Endothelial cell of umbilical vein (primary cell): ENCODE data around the gene SV2A. TPM values are rescaled to one million over a fixed set of nuclear protein-coding genes. Genes with fewer than 3 reads are reported as not detected.

ENCODE experiments used
- BruUV-seq: library from RNA; stranded (reverse); fragments of 400-500 nt; replicated peaks from 2 replicates; lab custom pipeline; 2021; lab: Mats Ljungman, UMichigan
- CTCF ChIA-PET: fragments of 300-600, 350-600 bp; sonication (Branson Sonifier 250); formaldehyde crosslinking; loops from one replicate; lab custom pipeline; 2021; ENCODE audit warnings: antibody characterized with exemption, inconsistent platforms; lab: Charles Lee
- POLR2A ChIA-PET: fragments of 300-600, 350-600 bp; sonication (Branson Sonifier 250); formaldehyde crosslinking; loops from one replicate; lab custom pipeline; 2021; ENCODE audit warnings: antibody characterized with exemption, inconsistent platforms; lab: Charles Lee
- DNase-seq: peaks from one replicate; pipeline ENCODE4 v3.0.0-alpha.2; 2011; ENCODE audit warnings: low read depth, low spot score
- FAIRE-seq: peaks from 2 replicates; lab custom pipeline; 2011; peaks lifted over from hg19 to GRCh38; lab: Jason Lieb, UNC
- H2AFZ ChIP-seq: 2 replicates; pipeline ENCODE4 v1.6.0; 2012; ENCODE audit warnings: low read depth, low read length, control low read depth, inconsistent platforms
- H3K27ac ChIP-seq: 2 replicates; pipeline ENCODE4 v1.5.1; 2011; ENCODE audit warnings: low read depth, mild to moderate bottlenecking, control low read depth, low read length, moderate library complexity; ENCODE audit not compliant: insufficient read depth
- H3K27me3 ChIP-seq, 2 experiments: 2 replicates each; pipeline versions ENCODE4 v1.6.0 to v1.6.1; 2011; ENCODE audit warnings: low read length in 2 of 2, mixed read lengths in 1 of 2; ENCODE audit not compliant: control insufficient read depth in 2 of 2, insufficient read depth in 2 of 2
- H3K36me3 ChIP-seq, 2 experiments: 2 replicates in 1 of 2; 3 replicates in 1 of 2; pipeline ENCODE4 v1.5.1; 2011; ENCODE audit warnings: low read length in 2 of 2, mild to moderate bottlenecking in 1 of 2, moderate library complexity in 1 of 2; ENCODE audit not compliant: control insufficient read depth in 2 of 2, insufficient read depth in 2 of 2; ENCODE audit errors: extremely low read depth in 1 of 2
- H3K4me1 ChIP-seq: 3 replicates; pipeline ENCODE4 v1.5.1; 2011; ENCODE audit warnings: mild to moderate bottlenecking, low read length; ENCODE audit not compliant: control insufficient read depth, insufficient read depth; ENCODE audit errors: extremely low read depth
- H3K4me2 ChIP-seq: 2 replicates; pipeline ENCODE4 v1.6.1; 2011; ENCODE audit warnings: low read length, control low read depth, mixed read lengths; ENCODE audit not compliant: insufficient read depth
- H3K4me3 ChIP-seq, 3 experiments: fragments of 200-600 bp in 1 of 3; sonication (generic), shearing (Covaris generic) in 1 of 3; replicated peaks in 1 of 3; 2 replicates each; pipeline ENCODE4 v1.5.1; 2011 to 2016; ENCODE audit warnings: control low read depth in 3 of 3, low read length in 3 of 3, mild to moderate bottlenecking in 2 of 3, inconsistent platforms in 1 of 3, low read depth in 1 of 3, moderate library complexity in 1 of 3; ENCODE audit not compliant: insufficient read depth in 1 of 3
- H3K79me2 ChIP-seq: 2 replicates; pipeline ENCODE4 v1.6.0; 2012; ENCODE audit warnings: low read length, inconsistent platforms; ENCODE audit not compliant: control insufficient read depth, insufficient read depth
- H3K9ac ChIP-seq: replicated peaks from 2 replicates; pipeline ENCODE3; 2011; ENCODE audit warnings: low read length, control low read depth; ENCODE audit not compliant: insufficient read depth; ENCODE audit errors: extremely low read depth
- H3K9me1 ChIP-seq: replicated peaks from 3 replicates; pipeline ENCODE4 v1.6.0; 2011; ENCODE audit warnings: mild to moderate bottlenecking, low read length; ENCODE audit not compliant: control insufficient read depth, insufficient read depth; ENCODE audit errors: extremely low read depth
- H3K9me3 ChIP-seq: replicated peaks from 2 replicates; pipeline ENCODE4 v1.5.1; 2012; ENCODE audit warnings: low read length, inconsistent platforms; ENCODE audit not compliant: control insufficient read depth, insufficient read depth
- H4K20me1 ChIP-seq: replicated peaks from 2 replicates; pipeline ENCODE3; 2011; ENCODE audit warnings: mild to moderate bottlenecking, low read length; ENCODE audit not compliant: control insufficient read depth, insufficient read depth; ENCODE audit errors: extremely low read depth
- CTCF ChIP-seq, 2 donors: IDR thresholded peaks; 1 replicate in 1 of 2; 2 replicates in 1 of 2; pipeline ENCODE4 v1.5.1; 2011; ENCODE audit warnings: low read length in 2 of 2, mild to moderate bottlenecking in 2 of 2, moderate library complexity in 2 of 2, control low read depth in 1 of 2, inconsistent platforms in 1 of 2, low read depth in 1 of 2; ENCODE audit not compliant: insufficient read depth in 1 of 2; ENCODE audit errors: extremely low read depth in 1 of 2
- EZH2 ChIP-seq: IDR thresholded peaks from 2 replicates; pipeline ENCODE4 v1.6.1; 2012; ENCODE audit warnings: borderline replicate concordance, low read depth, mild to moderate bottlenecking, moderate library complexity, low read length, inconsistent platforms; ENCODE audit not compliant: severe bottlenecking
- FOS ChIP-seq: IDR thresholded peaks from 2 replicates; pipeline ENCODE4 v1.6.1; 2011; ENCODE audit warnings: mild to moderate bottlenecking, low read length, moderate library complexity, borderline replicate concordance; ENCODE audit not compliant: insufficient read depth
- GATA2 ChIP-seq: IDR thresholded peaks from 2 replicates; pipeline ENCODE4 v1.7.0; 2011; ENCODE audit warnings: low read depth, mild to moderate bottlenecking, moderate library complexity, mixed read lengths, low read length; ENCODE audit not compliant: insufficient read length, insufficient read depth
- JUN ChIP-seq: IDR thresholded peaks from 2 replicates; pipeline ENCODE4 v1.6.1; 2011; ENCODE audit warnings: borderline replicate concordance, low read depth; ENCODE audit not compliant: insufficient read length, insufficient read depth
- MAX ChIP-seq: IDR thresholded peaks from 2 replicates; pipeline ENCODE4 v1.6.1; 2011; ENCODE audit not compliant: insufficient read depth, insufficient read length
- MYC ChIP-seq: IDR thresholded peaks from one replicate; pipeline ENCODE4 v1.6.1; 2011; ENCODE audit warnings: mild to moderate bottlenecking, low read depth, low read length
- POLR2A ChIP-seq: IDR thresholded peaks from 2 replicates; pipeline ENCODE4 v1.6.1; 2012; ENCODE audit warnings: low read depth, mild to moderate bottlenecking, control low read depth, low read length
- POLR2AphosphoS5 ChIP-seq: IDR thresholded peaks from 2 replicates; pipeline ENCODE4 v1.6.1; 2012; ENCODE audit warnings: low read depth, mild to moderate bottlenecking, control low read depth, low read length, moderate library complexity; ENCODE audit not compliant: insufficient read depth
- dilution Hi-C: fragments of 300-500 bp; cut with MboI; formaldehyde crosslinking; loops from one replicate; pipeline ENCODE4 v1.15.0; 2019; ENCODE audit warnings: low sequenced_read_pairs; ENCODE audit not compliant: extremely low pct_ligation_motif_present
- intact Hi-C: fragments of 100-400 bp; cut with micrococcal nuclease; formaldehyde crosslinking; loops from one replicate; pipeline ENCODE4 v1.10.0; 2022
- polyA plus RNA-seq, 4 experiments: library from polyadenylated mRNA; depleted of rRNA in 3 of 4; stranded (reverse) in 3 of 4; unstranded in 1 of 4; fragments of >200 nt; gene quantifications; 2 replicates each; pipeline versions ENCODE4 v1.2.1 to v1.2.3, GENCODE V29; 2011 to 2012; ENCODE audit warnings: missing spikeins in 1 of 4
- total RNA-seq: library from RNA; stranded (reverse); gene quantifications from 2 replicates; pipeline ENCODE4 v1.2.3, GENCODE V29; 2021

SV2A gene
- total and polyA plus RNA-seq, 2 donors (not counting 3 experiments of a cell fraction or from before 2014, with no cell fraction given) = 2.9 to 5.4 TPM

GRCh38 chr1:149903836-149904491 is 13.7 kb downstream of the SV2A start:
- H3K36me3 ChIP-seq = no peaks in the 10 kb centered on the region
- ChIA-PET POLR2A (no interaction called here), CTCF (no interaction called here)
- no peaks in the 10 kb centered on the region for H3K79me2 ChIP-seq
- DNase-seq = no peak
- no peak overlapping the region for H3K9ac ChIP-seq
- H3K4me1 ChIP-seq = peaks cover 5% of the 10 kb centered on the region
- H3K27me3 ChIP-seq = peaks cover 0 to 5% of the 10 kb centered on the region in 2 experiments
- dilution Hi-C loops (no loop called here), intact Hi-C loops (no loop called here)
- no peak overlapping the region for H2AFZ ChIP-seq
- TF ChIP-seq EZH2 = no peak
- no peak for TF ChIP-seq POLR2AphosphoS5
- no peak overlapping the region for H3K4me2 ChIP-seq
- no peaks in the 10 kb centered on the region for H4K20me1 ChIP-seq
- H3K4me3 ChIP-seq = no peak overlapping the region
- no peaks in the 10 kb centered on the region for H3K9me1 ChIP-seq
- H3K9me3 ChIP-seq = no peaks in the 10 kb centered on the region
- BruUV-seq = no TSS peak
- H3K27ac ChIP-seq = no peak overlapping the region
- no peak for FAIRE-seq

- intact Hi-C loops (loop anchor here (1.0 kb wide), 2 partner anchors 11 to 314 kb away; no protein-coding TSS in a partner anchor), dilution Hi-C loops (loop anchor here (25.0 kb wide), 1 partner anchor 138 kb away; no protein-coding TSS in a partner anchor)
- no peaks in the 10 kb centered on the region for H4K20me1 ChIP-seq
- peak within 1 kb of the TSS; percentile 19 for H3K4me2 ChIP-seq
- H3K9ac ChIP-seq = peak within 1 kb of the TSS; percentile 7
- no TSS peak for BruUV-seq
- no peaks in the 10 kb centered on the region for H3K9me1 ChIP-seq
- peak; percentile 93 for FAIRE-seq
- H3K4me1 ChIP-seq = peaks cover 5% of the 10 kb centered on the region
- no peaks in the 10 kb centered on the region for H3K79me2 ChIP-seq
- ChIA-PET CTCF (interaction anchor here (0.6 to 1.1 kb wide), 3 partner anchors 12 to 287 kb away, joined by 3 to 6 read pairs (median 3); a partner anchor contains a TSS), POLR2A (interaction anchor here (1.4 kb wide), 1 partner anchor 12 kb away, joined by 13 read pairs; a partner anchor contains a TSS)
- no peaks in the 10 kb centered on the region for H3K36me3 ChIP-seq
- H3K9me3 ChIP-seq = no peaks in the 10 kb centered on the region
- H3K4me3 ChIP-seq = peak within 1 kb of the TSS in 2 of 3 experiments; percentile 12 to 55
- TF ChIP-seq FOS = no peak
- no peak for TF ChIP-seq CTCF (IDR thresholded peaks at IDR 0.05; ENCODE audit: extremely low read depth in 1 of 2, insufficient read depth in 1 of 2, low read depth in 1 of 2, low read length in 2 of 2)
- TF ChIP-seq MAX = peak; percentile 99
- peak; percentile 76 for TF ChIP-seq POLR2AphosphoS5
- peak; percentile 72 for TF ChIP-seq POLR2A
- peak; percentile 71 for TF ChIP-seq MYC
- no peak for TF ChIP-seq GATA2
- no peak for TF ChIP-seq JUN
- no peak for TF ChIP-seq EZH2
- no peaks in the 10 kb centered on the region for H3K27me3 ChIP-seq
- peak within 1 kb of the TSS; percentile 71 for H2AFZ ChIP-seq
- DNase-seq = peak; percentile 92
- peak within 1 kb of the TSS; percentile 12 for H3K27ac ChIP-seq
Observed at GRCh38 chr1:149899460-149900284, 18.0 kb downstream of the SV2A start, which contains the start of gene BOLA1. Gene BOLA1 (plus strand): TSS chr1:149899568. CDS start chr1:149900060, 492 bp downstream.
